K562 treated with DMSO at 1 percent for 12 hours (cell line): ENCODE results near the gene STX18. TPM values are rescaled to one million over a fixed set of nuclear protein-coding genes. Genes with fewer than 3 reads are reported as not detected.

Experiments
- total RNA-seq: library from RNA; unstranded; fragments of 300-600 nt; gene quantifications from 2 replicates; pipeline ENCODE4 v1.2.3, GENCODE V29; 2022; ENCODE audit not compliant: insufficient read depth

The STX18 gene
- total RNA-seq = 19.1 and 21.5 TPM in 2 replicates

GRCh38 chr4:4541661-4542570 is at the start of gene STX18:
STX18 (minus strand) TSS chr4:4542048; CDS start chr4:4541964, 84 bp downstream.

GRCh38 chr4:4386736-4387392 is 155.0 kb downstream of the STX18 start, which contains the start of gene NSG1:
NSG1 (plus strand) TSS chr4:4387102; CDS start chr4:4387630, 528 bp downstream.

Other genes starting within 250 kb of the STX18 start
- gene NSG1, start 154.9 kb downstream of the STX18 start, total RNA-seq = not detected in 2 replicates